VCaP (cell line): ENCODE results near the gene NRXN3.

Experiments used
- H3K27ac ChIP-seq: fragments of 450-650 bp; 2 replicates; pipeline ENCODE4 v1.5.1; 2017
- CTCF ChIP-seq: fragments of 450-650 bp; conservative IDR thresholded peaks from 2 replicates; pipeline ENCODE4 v1.5.1; 2017; ENCODE audit warnings: mild to moderate bottlenecking, moderate library complexity

The NRXN3 gene

DNA sequence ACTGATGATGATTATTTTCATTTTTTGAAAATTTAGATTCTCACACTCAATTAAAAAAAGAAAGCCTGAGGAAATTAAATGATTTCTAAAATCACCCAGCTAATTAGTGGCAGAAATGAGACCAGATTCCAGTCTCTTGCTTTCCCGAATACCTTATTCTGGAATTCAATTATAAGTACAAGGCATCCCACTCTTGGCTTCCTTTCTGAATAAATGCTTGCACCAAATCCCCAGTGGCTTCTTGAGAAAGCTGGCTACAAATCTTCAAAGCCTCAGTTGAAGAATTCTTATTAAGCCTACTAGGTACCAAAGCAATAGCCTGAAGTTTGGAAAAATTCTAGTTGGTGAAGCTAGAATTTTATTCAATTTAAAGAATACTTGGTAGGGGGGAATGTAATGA, 1564.5 kb downstream of the NRXN3 start:
- H3K27ac ChIP-seq, result no peak overlapping the region
- TF ChIP-seq CTCF, result no peak

DNA sequence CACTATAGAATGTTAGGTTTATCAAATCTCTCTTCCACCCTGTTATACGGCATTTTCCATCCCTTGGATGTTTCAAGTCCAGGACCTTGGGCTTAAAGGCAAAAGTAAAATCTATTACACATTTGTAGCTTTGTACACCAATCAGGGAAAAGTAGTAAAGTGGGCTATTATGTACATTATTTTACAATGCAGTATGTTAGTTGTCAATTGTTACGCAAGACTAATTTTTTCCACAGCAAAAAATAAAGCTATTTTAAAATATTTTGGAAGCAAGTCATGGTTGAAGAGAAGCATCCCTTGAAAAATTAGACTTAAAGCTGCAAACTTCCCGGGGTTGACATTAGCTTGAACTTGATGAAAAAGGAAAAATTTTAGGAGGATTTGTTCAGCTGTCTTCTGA, 1564.9 kb downstream of the NRXN3 start:
- H3K27ac ChIP-seq, result no peak overlapping the region
- no peak for TF ChIP-seq CTCF

GRCh38 chr14:79740066-79740601, 1570.0 kb downstream of the NRXN3 start:
- no peak overlapping the region for H3K27ac ChIP-seq
- TF ChIP-seq CTCF, result no peak

GRCh38 chr14:79742142-79742541, 1572.0 kb downstream of the NRXN3 start:
- no peak for TF ChIP-seq CTCF

DNA sequence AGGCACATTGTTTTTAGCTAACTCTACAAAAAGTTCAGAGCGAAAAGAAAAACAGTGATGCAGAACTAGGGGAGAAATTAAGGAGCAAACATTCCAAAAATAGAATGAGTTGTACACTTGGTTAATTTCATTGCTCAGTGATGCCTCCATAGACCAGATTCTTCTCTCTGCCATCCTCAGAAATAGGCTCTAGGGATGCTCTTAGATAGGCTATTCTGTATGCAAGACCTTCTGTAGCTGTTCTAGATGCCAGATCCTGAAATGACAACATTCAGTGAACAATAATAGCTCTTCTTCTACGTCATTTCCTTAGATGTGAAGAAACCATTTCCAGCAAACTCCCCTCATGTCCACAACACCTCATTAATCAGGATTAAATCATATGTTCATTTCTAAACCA, 1574.9 kb downstream of the NRXN3 start:
- TF ChIP-seq CTCF, result no peak
- H3K27ac ChIP-seq, result no peak overlapping the region

More at GRCh38 chr14:79742142-79742541, 1572.0 kb downstream of the NRXN3 start:
- H3K27ac ChIP-seq, result no peak overlapping the region

DNA sequence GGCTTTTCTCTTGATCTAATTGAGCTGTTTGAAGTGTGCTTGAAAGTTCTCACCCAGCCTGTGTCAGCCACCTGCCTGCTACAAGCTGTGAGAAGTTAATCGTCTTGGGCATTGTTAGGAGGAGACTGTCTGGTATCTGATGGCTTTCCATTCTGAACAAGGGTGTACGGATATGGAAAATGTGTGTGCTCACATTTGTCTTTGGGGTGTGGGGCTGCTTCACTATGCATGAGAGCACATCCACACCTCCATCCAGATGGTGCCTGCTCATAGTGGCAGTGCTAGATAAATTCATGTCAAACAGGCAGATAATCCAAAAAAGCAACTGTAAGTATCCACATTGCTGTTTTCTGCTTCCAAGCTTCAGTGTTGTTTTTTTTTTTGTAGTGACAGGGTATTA, 1578.9 kb downstream of the NRXN3 start:
- no peak overlapping the region for H3K27ac ChIP-seq
- no peak for TF ChIP-seq CTCF

DNA sequence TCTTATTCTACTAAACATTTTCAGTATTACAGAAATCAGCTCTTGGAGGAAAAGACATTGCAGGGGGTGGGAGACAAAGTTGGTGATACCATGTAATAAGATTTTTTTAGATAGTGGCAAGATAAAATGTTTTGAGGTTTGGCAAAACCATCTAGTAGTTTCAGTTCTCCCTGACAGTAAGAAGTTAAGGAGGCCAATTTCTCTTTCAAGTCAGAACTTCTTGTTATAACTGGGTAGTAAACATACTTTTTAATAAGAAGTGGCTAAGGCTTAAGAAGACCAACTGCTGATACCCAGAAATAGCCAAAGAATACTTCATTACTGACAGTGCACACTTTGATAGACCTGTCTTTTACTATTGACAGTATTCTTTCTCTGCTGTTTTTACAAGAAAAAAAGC, 1588.8 kb downstream of the NRXN3 start:
- TF ChIP-seq CTCF, result no peak
- H3K27ac ChIP-seq, result peak overlapping the region; percentile 44
